Renal pelvis (tissue), 3 donors: Measurements from ENCODE around the gene XCL1. TPM values are rescaled to one million over a fixed set of nuclear protein-coding genes. Genes with fewer than 3 reads are reported as not detected.

Source experiments
- polyA plus RNA-seq, 3 donors: library from polyadenylated mRNA; unstranded; fragments of 120-200 nt; gene quantifications; one replicate each; pipeline ENCODE4 v1.2.1, GENCODE V29; 2013; ENCODE audit not compliant: insufficient read length in 3 of 3

XCL1 gene
- polyA plus RNA-seq, 3 donors: not detected

Other genes with a start within 250 kb of the XCL1 start
- under 1 TPM in 1 of 3 donors, not detected in 2; 0.31 TPM for gene XCL2, start 32.6 kb upstream of the XCL1 start, polyA plus RNA-seq
- gene DPT, start 152.6 kb downstream of the XCL1 start, polyA plus RNA-seq: under 1 TPM in 2 of 3 donors, not detected in 1; 0.07 to 0.25 TPM